Panc1 (cell line): ENCODE data around the gene PARD6B. TPM values are rescaled to one million over a fixed set of nuclear protein-coding genes. Genes with fewer than 3 reads are reported as not detected.

Source experiments
- ATAC-seq: fragments of 200-7000 bp; cut with Tn5 transposase; 2 replicates; pipeline ENCODE4 v1.9.1; 2020; ENCODE audit warnings: mild to moderate bottlenecking, moderate library complexity
- BruUV-seq: library from RNA; stranded (reverse); fragments of 400-500 nt; replicated peaks from 2 replicates; lab custom pipeline; 2021; lab: Mats Ljungman, UMichigan
- CTCF ChIA-PET: fragments of 300-600 bp; sonication (Branson Sonifier 250); formaldehyde crosslinking; loops from one replicate; lab custom pipeline; 2022; ENCODE audit warnings: antibody characterized with exemption; lab: Charles Lee
- POLR2A ChIA-PET: fragments of 300-600 bp; sonication (Branson Sonifier 250); formaldehyde crosslinking; loops from one replicate; lab custom pipeline; 2022; ENCODE audit warnings: antibody characterized with exemption; lab: Charles Lee
- DNase-seq: peaks from one replicate; pipeline ENCODE4 v3.0.0-alpha.2; 2010; ENCODE audit warnings: low read depth, low spot score
- H3K27ac ChIP-seq: 2 replicates; pipeline ENCODE4 v1.5.1; 2011; ENCODE audit warnings: mild to moderate bottlenecking, low read length, inconsistent platforms
- H3K27me3 ChIP-seq: fragments of 200-500 bp; sonication (Bioruptor generic); 2 replicates; pipeline ENCODE4 v1.6.0; 2014; ENCODE audit warnings: low read length, inconsistent platforms; ENCODE audit not compliant: control insufficient read depth, insufficient read depth
- H3K36me3 ChIP-seq: fragments of 200-500 bp; sonication (Bioruptor generic); 2 replicates; pipeline ENCODE4 v1.5.1; 2014; ENCODE audit warnings: inconsistent platforms, mild to moderate bottlenecking, low read length, moderate library complexity; ENCODE audit not compliant: control insufficient read depth, insufficient read depth
- H3K4me1 ChIP-seq: 2 replicates; pipeline ENCODE4 v1.5.1; 2011; ENCODE audit warnings: inconsistent platforms, mild to moderate bottlenecking, low read length, moderate library complexity; ENCODE audit not compliant: control insufficient read depth, insufficient read depth
- H3K4me3 ChIP-seq, 2 experiments: 2 replicates each; pipeline ENCODE4 v1.5.1; 2011 to 2012; ENCODE audit warnings: low read depth in 2 of 2, low read length in 2 of 2, mild to moderate bottlenecking in 2 of 2, inconsistent platforms in 1 of 2, moderate library complexity in 1 of 2
- H3K9me3 ChIP-seq: fragments of 200-500 bp; sonication (Bioruptor generic); 2 replicates; pipeline ENCODE4 v1.5.1; 2014; ENCODE audit warnings: low read depth, mild to moderate bottlenecking, inconsistent platforms, low read length, moderate library complexity; ENCODE audit not compliant: control insufficient read depth, insufficient read depth
- CTCF ChIP-seq: fragments of 450-650 bp; IDR thresholded peaks from 2 replicates; pipeline ENCODE4 v1.5.1; 2017; ENCODE audit warnings: mild to moderate bottlenecking
- POLR2AphosphoS5 ChIP-seq: IDR thresholded peaks from 2 replicates; pipeline ENCODE4 v1.6.1; 2012; ENCODE audit warnings: mild to moderate bottlenecking, low read depth, low read length, moderate library complexity
- SIN3A ChIP-seq: IDR thresholded peaks from 2 replicates; pipeline ENCODE4 v1.6.1; 2012; ENCODE audit warnings: low read depth, mild to moderate bottlenecking, low read length, moderate library complexity, borderline replicate concordance; ENCODE audit not compliant: insufficient read depth
- TCF7L2 ChIP-seq: IDR thresholded peaks from 2 replicates; pipeline ENCODE4 v1.6.1; 2011; ENCODE audit warnings: mild to moderate bottlenecking, low read depth, low read length, inconsistent platforms
- in situ Hi-C: cut with HindIII; loops from 2 replicates; pipeline ENCODE4 v1.10.0; 2016; ENCODE audit warnings: low sequenced_read_pairs, low pct_unique_long_range_greater_than_20kb
- intact Hi-C: fragments of 100-400 bp; cut with micrococcal nuclease; formaldehyde crosslinking; loops from one replicate; pipeline ENCODE4 v1.10.0; 2022; ENCODE audit not compliant: unreplicated experiment
- total RNA-seq: library from RNA; stranded (reverse); gene quantifications from one replicate; pipeline ENCODE4 v1.2.1, GENCODE V29; 2021; ENCODE audit not compliant: unreplicated experiment
- TF ChIP-seq, protein P1 (sequence below), 2 experiments: IDR thresholded peaks; 2 replicates each; pipeline ENCODE4 v1.6.1; 2011 to 2012; ENCODE audit warnings: low read depth in 2 of 2, control low read depth in 1 of 2, low read length in 1 of 2, mild to moderate bottlenecking in 1 of 2, moderate library complexity in 1 of 2; ENCODE audit not compliant: insufficient read depth in 1 of 2

PARD6B gene
- total RNA-seq, 1 experiment from 2014 or later: 132 TPM

- intact Hi-C loops (loop anchor here (5.0 kb wide), 1 partner anchor 40 kb away; no protein-coding TSS in a partner anchor), in situ Hi-C loops (no loop called here)
- POLR2A ChIA-PET: no interaction called here
- no TSS peak for BruUV-seq
- CTCF ChIA-PET: interaction anchor here (0.7 kb wide), 1 partner anchor 116 kb away, joined by 3 read pairs; no protein-coding TSS in a partner anchor
- no peak for ATAC-seq
- Histone ChIP-seq H3K27ac (peak overlapping the region; percentile 99), H3K9me3 (no peaks in the 10 kb centered on the region), H3K27me3 (no peaks in the 10 kb centered on the region), H3K4me1 (peaks cover 89% of the 10 kb centered on the region), H3K36me3 (peaks cover 23% of the 10 kb centered on the region), H3K4me3 (peak overlapping the region in 1 of 2 experiments; percentile 2; a peak in 1 of 4 replicates)
- no peak for TF ChIP-seq CTCF
- no peak for TF ChIP-seq SIN3A
- TF ChIP-seq TCF7L2: no peak
- TF ChIP-seq, protein P1, sequence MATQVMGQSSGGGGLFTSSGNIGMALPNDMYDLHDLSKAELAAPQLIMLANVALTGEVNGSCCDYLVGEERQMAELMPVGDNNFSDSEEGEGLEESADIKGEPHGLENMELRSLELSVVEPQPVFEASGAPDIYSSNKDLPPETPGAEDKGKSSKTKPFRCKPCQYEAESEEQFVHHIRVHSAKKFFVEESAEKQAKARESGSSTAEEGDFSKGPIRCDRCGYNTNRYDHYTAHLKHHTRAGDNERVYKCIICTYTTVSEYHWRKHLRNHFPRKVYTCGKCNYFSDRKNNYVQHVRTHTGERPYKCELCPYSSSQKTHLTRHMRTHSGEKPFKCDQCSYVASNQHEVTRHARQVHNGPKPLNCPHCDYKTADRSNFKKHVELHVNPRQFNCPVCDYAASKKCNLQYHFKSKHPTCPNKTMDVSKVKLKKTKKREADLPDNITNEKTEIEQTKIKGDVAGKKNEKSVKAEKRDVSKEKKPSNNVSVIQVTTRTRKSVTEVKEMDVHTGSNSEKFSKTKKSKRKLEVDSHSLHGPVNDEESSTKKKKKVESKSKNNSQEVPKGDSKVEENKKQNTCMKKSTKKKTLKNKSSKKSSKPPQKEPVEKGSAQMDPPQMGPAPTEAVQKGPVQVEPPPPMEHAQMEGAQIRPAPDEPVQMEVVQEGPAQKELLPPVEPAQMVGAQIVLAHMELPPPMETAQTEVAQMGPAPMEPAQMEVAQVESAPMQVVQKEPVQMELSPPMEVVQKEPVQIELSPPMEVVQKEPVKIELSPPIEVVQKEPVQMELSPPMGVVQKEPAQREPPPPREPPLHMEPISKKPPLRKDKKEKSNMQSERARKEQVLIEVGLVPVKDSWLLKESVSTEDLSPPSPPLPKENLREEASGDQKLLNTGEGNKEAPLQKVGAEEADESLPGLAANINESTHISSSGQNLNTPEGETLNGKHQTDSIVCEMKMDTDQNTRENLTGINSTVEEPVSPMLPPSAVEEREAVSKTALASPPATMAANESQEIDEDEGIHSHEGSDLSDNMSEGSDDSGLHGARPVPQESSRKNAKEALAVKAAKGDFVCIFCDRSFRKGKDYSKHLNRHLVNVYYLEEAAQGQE (IDR thresholded peaks at IDR 0.05; ENCODE audit: insufficient read depth in 1 of 2, low read depth in 2 of 2, low read length in 1 of 2): no peak
- TF ChIP-seq POLR2AphosphoS5: no peak
- DNase-seq: no peak
Observed at GRCh38 chr20:50747275-50747674, 15.9 kb downstream of the PARD6B start.

DNA sequence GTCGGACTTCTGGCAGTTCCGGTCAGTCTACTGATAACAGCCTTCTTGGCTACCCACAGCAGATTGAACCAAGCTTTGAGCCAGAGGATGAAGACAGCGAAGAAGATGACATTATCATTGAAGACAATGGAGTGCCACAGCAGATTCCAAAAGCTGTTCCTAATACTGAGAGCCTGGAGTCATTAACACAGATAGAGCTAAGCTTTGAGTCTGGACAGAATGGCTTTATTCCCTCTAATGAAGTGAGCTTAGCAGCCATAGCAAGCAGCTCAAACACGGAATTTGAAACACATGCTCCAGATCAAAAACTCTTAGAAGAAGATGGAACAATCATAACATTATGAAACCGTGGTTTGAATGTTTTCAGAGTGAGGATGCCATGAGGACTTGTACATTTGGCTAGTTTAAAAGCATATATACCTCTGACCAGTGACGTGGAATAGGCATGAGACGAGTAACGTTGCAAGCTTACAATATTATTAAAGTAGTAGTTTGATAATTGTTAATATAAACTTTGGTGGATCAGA is 18.8 kb downstream of the PARD6B start:
- Histone ChIP-seq H3K9me3 (no peaks in the 10 kb centered on the region), H3K36me3 (peaks cover 27% of the 10 kb centered on the region), H3K4me3 (no peak overlapping the region), H3K4me1 (peaks cover 88% of the 10 kb centered on the region), H3K27ac (peak overlapping the region; percentile 94), H3K27me3 (no peaks in the 10 kb centered on the region)
- TF ChIP-seq POLR2AphosphoS5 (peak; percentile 77), SIN3A (no peak)
- in situ Hi-C loops (no loop called here), intact Hi-C loops (no loop called here)
- CTCF ChIA-PET: interaction anchor here (0.6 to 1.6 kb wide), 5 partner anchors 36 to 125 kb away, joined by 4 to 18 read pairs (median 5); no protein-coding TSS in a partner anchor
- DNase-seq: no peak
- no peak for ATAC-seq
- BruUV-seq: TSS peak; percentile 37
- POLR2A ChIA-PET: interaction anchor here (0.5 kb wide), 1 partner anchor 1124 kb away, joined by 3 read pairs; no protein-coding TSS in a partner anchor

GRCh38 chr20:50753152-50753551 is 21.8 kb downstream of the PARD6B start:
- DNase-seq (no peak), ATAC-seq (no peak)
- peaks cover 27% of the 10 kb centered on the region for H3K36me3 ChIP-seq
- intact Hi-C loops (no loop called here), in situ Hi-C loops (no loop called here)
- H3K27ac ChIP-seq: peak overlapping the region; percentile 99; the same call in 1 of the 2 replicates
- CTCF ChIA-PET: interaction anchor here (0.6 to 1.2 kb wide), 2 partner anchors 35 to 358 kb away, joined by 3 to 4 read pairs; no protein-coding TSS in a partner anchor
- H3K4me1 ChIP-seq: peaks cover 74% of the 10 kb centered on the region
- POLR2A ChIA-PET: interaction anchor here (1.0 kb wide), 1 partner anchor 12 kb away, joined by 3 read pairs; no protein-coding TSS in a partner anchor
- H3K27me3 ChIP-seq: no peaks in the 10 kb centered on the region
- H3K9me3 ChIP-seq: no peaks in the 10 kb centered on the region
- BruUV-seq: no TSS peak
- TF ChIP-seq POLR2AphosphoS5: no peak
- TF ChIP-seq CTCF: no peak
- TF ChIP-seq, protein P1 (IDR thresholded peaks at IDR 0.05; ENCODE audit: insufficient read depth in 1 of 2, low read depth in 2 of 2, low read length in 1 of 2): no peak
- no peak for TF ChIP-seq SIN3A
- no peak for TF ChIP-seq TCF7L2
- H3K4me3 ChIP-seq: no peak overlapping the region
